ENCODE measurements around the gene STXBP5L.
"Not testable (repeated sequence)": the region's sequence is repeated elsewhere in the genome, so short reads cannot be mapped to it uniquely, and the experiment has no call there.

STXBP5L gene

GRCh38 chr3:120892921-120893320, 15.1 kb upstream of the STXBP5L start:
- Histone ChIP-seq H2AFZ (ENCODE audit: low read length) (no peak overlapping the region), H3K4me2 (ENCODE audit: low read depth, low read length, poor library complexity, severe bottlenecking) (no peak overlapping the region), H3K27me3 (ENCODE audit: insufficient read depth, low read length, poor library complexity, severe bottlenecking) (no peaks in the 10 kb centered on the region), H3K9me2 (replicated peaks; ENCODE audit: low read depth, low read length) (no peaks in the 10 kb centered on the region), H4K20me1 (ENCODE audit: insufficient read depth, low read length, poor library complexity, severe bottlenecking) (no peaks in the 10 kb centered on the region), H3K36me3 (ENCODE audit: insufficient read depth, low read length) (no peaks in the 10 kb centered on the region), H3K9ac (ENCODE audit: low read depth, low read length, poor library complexity, severe bottlenecking) (no peak overlapping the region), H3K4me3 (ENCODE audit: low read length, poor library complexity, severe bottlenecking) (no peak overlapping the region), H3K79me2 (ENCODE audit: insufficient read depth, low read length) (no peaks in the 10 kb centered on the region), H3K4me1 (ENCODE audit: insufficient read depth, low read length, poor library complexity, severe bottlenecking) (no peaks in the 10 kb centered on the region), H3F3A (ENCODE audit: low read depth) (no peaks in the 10 kb centered on the region), H3K9me3 (ENCODE audit: insufficient read depth, low read depth, low read length) (no peaks in the 10 kb centered on the region)
- no peak for TF ChIP-seq EZH2phosphoT487 (IDR thresholded peaks at IDR 0.05; ENCODE audit: borderline replicate concordance)
- TF ChIP-seq, protein P1, sequence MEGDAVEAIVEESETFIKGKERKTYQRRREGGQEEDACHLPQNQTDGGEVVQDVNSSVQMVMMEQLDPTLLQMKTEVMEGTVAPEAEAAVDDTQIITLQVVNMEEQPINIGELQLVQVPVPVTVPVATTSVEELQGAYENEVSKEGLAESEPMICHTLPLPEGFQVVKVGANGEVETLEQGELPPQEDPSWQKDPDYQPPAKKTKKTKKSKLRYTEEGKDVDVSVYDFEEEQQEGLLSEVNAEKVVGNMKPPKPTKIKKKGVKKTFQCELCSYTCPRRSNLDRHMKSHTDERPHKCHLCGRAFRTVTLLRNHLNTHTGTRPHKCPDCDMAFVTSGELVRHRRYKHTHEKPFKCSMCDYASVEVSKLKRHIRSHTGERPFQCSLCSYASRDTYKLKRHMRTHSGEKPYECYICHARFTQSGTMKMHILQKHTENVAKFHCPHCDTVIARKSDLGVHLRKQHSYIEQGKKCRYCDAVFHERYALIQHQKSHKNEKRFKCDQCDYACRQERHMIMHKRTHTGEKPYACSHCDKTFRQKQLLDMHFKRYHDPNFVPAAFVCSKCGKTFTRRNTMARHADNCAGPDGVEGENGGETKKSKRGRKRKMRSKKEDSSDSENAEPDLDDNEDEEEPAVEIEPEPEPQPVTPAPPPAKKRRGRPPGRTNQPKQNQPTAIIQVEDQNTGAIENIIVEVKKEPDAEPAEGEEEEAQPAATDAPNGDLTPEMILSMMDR (conservative IDR thresholded peaks at IDR 0.05; ENCODE audit: low read length): no peak

GRCh38 chr3:120894316-120895057, 13.5 kb upstream of the STXBP5L start:
- no peaks in the 10 kb centered on the region for H3K9me3 ChIP-seq (ENCODE audit: insufficient read depth, low read depth, low read length)
- H3K4me1 ChIP-seq (ENCODE audit: insufficient read depth, low read length, poor library complexity, severe bottlenecking): no peaks in the 10 kb centered on the region
- H2AFZ ChIP-seq (ENCODE audit: low read length): no peak overlapping the region
- H4K20me1 ChIP-seq (ENCODE audit: insufficient read depth, low read length, poor library complexity, severe bottlenecking): no peaks in the 10 kb centered on the region
- H3K27me3 ChIP-seq (ENCODE audit: insufficient read depth, low read length, poor library complexity, severe bottlenecking): no peaks in the 10 kb centered on the region
- no peak for TF ChIP-seq EZH2phosphoT487 (IDR thresholded peaks at IDR 0.05; ENCODE audit: borderline replicate concordance)
- TF ChIP-seq, protein P1 (conservative IDR thresholded peaks at IDR 0.05; ENCODE audit: low read length): no peak
- H3K36me3 ChIP-seq (ENCODE audit: insufficient read depth, low read length): no peaks in the 10 kb centered on the region
- no peaks in the 10 kb centered on the region for H3F3A ChIP-seq (ENCODE audit: low read depth)
- no peaks in the 10 kb centered on the region for H3K79me2 ChIP-seq (ENCODE audit: insufficient read depth, low read length)
- no peak overlapping the region for H3K4me2 ChIP-seq (ENCODE audit: low read depth, low read length, poor library complexity, severe bottlenecking)
- no peak overlapping the region for H3K9ac ChIP-seq (ENCODE audit: low read depth, low read length, poor library complexity, severe bottlenecking)
- H3K9me2 ChIP-seq (replicated peaks; ENCODE audit: low read depth, low read length): no peaks in the 10 kb centered on the region
- H3K4me3 ChIP-seq (ENCODE audit: low read length, poor library complexity, severe bottlenecking): no peak overlapping the region

DNA sequence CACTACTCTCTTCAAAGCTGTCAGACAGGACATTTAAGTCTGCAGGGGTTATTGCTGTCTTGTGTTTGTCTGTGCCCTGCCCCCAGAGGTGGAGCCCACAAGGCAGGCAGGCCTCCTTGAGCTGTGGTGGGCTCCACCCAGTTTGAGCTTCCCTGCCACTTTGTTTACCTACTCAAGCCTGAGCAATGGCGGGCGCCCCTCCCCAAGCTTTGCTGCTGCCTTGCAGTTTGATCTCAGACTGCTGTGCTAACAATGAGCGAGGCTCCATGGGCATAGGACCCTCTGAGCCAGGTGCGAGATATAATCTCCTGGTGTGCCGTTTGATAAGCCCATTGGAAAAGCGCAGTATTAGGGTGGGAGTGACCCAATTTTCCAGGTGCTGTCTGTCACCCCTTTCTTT, 6.3 kb upstream of the STXBP5L start:
- H3K9me3 ChIP-seq (ENCODE audit: insufficient read depth, low read depth, low read length); H3K4me3 ChIP-seq (ENCODE audit: low read length, poor library complexity, severe bottlenecking); H3F3A ChIP-seq (ENCODE audit: low read depth); H3K79me2 ChIP-seq (ENCODE audit: insufficient read depth, low read length); H3K9me2 ChIP-seq (replicated peaks; ENCODE audit: low read depth, low read length); H3K4me2 ChIP-seq (ENCODE audit: low read depth, low read length, poor library complexity, severe bottlenecking); H3K9ac ChIP-seq (ENCODE audit: low read depth, low read length, poor library complexity, severe bottlenecking); H3K27me3 ChIP-seq (ENCODE audit: insufficient read depth, low read length, poor library complexity, severe bottlenecking); H3K36me3 ChIP-seq (ENCODE audit: insufficient read depth, low read length); H3K4me1 ChIP-seq (ENCODE audit: insufficient read depth, low read length, poor library complexity, severe bottlenecking); H2AFZ ChIP-seq (ENCODE audit: low read length); H4K20me1 ChIP-seq (ENCODE audit: insufficient read depth, low read length, poor library complexity, severe bottlenecking): not testable (repeated sequence)

GRCh38 chr3:120903221-120903620, 4.8 kb upstream of the STXBP5L start:
- Histone ChIP-seq H3K36me3 (ENCODE audit: insufficient read depth, low read length) (no peaks in the 10 kb centered on the region), H3K27me3 (ENCODE audit: insufficient read depth, low read length, poor library complexity, severe bottlenecking) (no peaks in the 10 kb centered on the region), H3K4me1 (ENCODE audit: insufficient read depth, low read length, poor library complexity, severe bottlenecking) (no peaks in the 10 kb centered on the region), H2AFZ (ENCODE audit: low read length) (no peak overlapping the region), H3K4me3 (ENCODE audit: low read length, poor library complexity, severe bottlenecking) (no peak overlapping the region), H3K4me2 (ENCODE audit: low read depth, low read length, poor library complexity, severe bottlenecking) (no peak overlapping the region), H3F3A (ENCODE audit: low read depth) (no peaks in the 10 kb centered on the region), H3K9ac (ENCODE audit: low read depth, low read length, poor library complexity, severe bottlenecking) (no peak overlapping the region), H3K79me2 (ENCODE audit: insufficient read depth, low read length) (no peaks in the 10 kb centered on the region), H3K9me2 (replicated peaks; ENCODE audit: low read depth, low read length) (no peaks in the 10 kb centered on the region), H4K20me1 (ENCODE audit: insufficient read depth, low read length, poor library complexity, severe bottlenecking) (no peaks in the 10 kb centered on the region), H3K9me3 (ENCODE audit: insufficient read depth, low read depth, low read length) (no peaks in the 10 kb centered on the region; the same call in 1 of the 2 replicates)
- TF ChIP-seq, protein P1 (conservative IDR thresholded peaks at IDR 0.05; ENCODE audit: low read length): no peak
- no peak for TF ChIP-seq EZH2phosphoT487 (IDR thresholded peaks at IDR 0.05; ENCODE audit: borderline replicate concordance)
